Measurements from ENCODE around the gene MYLK2. TPM values are rescaled to one million over a fixed set of nuclear protein-coding genes. Genes with fewer than 3 reads are reported as not detected.

Gene MYLK2
- total and polyA plus RNA-seq, 10 of the 15 experiments (the other 5 are each of a cell fraction or from before 2014, with no cell fraction given): 0.04 to 0.67 (median 0.18) TPM; not detected in 1

DNA sequence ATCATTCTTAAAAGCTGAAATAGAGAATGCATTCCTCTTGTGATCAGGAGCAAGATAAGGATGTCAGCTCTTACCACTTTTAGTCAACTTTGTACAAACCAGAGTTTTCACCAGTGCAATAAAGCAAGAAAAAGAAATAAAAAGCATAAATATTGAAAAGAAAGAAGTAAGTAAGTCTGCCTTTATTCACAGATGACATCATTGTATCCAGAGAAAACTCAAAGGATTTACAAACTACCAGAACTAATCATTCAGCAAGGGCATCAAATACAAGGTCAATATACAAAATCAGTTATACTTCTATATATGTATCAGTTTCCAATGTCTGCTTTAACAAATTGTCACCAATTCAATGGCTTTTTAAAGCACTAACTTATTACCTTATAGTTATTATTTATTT lies 64.7 kb downstream of the MYLK2 start (continued):
- TF ChIP-seq, protein P1, sequence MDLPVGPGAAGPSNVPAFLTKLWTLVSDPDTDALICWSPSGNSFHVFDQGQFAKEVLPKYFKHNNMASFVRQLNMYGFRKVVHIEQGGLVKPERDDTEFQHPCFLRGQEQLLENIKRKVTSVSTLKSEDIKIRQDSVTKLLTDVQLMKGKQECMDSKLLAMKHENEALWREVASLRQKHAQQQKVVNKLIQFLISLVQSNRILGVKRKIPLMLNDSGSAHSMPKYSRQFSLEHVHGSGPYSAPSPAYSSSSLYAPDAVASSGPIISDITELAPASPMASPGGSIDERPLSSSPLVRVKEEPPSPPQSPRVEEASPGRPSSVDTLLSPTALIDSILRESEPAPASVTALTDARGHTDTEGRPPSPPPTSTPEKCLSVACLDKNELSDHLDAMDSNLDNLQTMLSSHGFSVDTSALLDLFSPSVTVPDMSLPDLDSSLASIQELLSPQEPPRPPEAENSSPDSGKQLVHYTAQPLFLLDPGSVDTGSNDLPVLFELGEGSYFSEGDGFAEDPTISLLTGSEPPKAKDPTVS (IDR thresholded peaks at IDR 0.05; ENCODE audit: low read depth, low read length): no peak
- no peak for TF ChIP-seq KAT2A (conservative IDR thresholded peaks at IDR 0.05; ENCODE audit: control insufficient read depth, low read depth, low read length)
- TF ChIP-seq TBL1XR1 (IDR thresholded peaks at IDR 0.05; ENCODE audit: low read depth, low read length): no peak
- TF ChIP-seq RB1 (IDR thresholded peaks at IDR 0.05; ENCODE audit: borderline replicate concordance): no peak
- TF ChIP-seq, protein P2, sequence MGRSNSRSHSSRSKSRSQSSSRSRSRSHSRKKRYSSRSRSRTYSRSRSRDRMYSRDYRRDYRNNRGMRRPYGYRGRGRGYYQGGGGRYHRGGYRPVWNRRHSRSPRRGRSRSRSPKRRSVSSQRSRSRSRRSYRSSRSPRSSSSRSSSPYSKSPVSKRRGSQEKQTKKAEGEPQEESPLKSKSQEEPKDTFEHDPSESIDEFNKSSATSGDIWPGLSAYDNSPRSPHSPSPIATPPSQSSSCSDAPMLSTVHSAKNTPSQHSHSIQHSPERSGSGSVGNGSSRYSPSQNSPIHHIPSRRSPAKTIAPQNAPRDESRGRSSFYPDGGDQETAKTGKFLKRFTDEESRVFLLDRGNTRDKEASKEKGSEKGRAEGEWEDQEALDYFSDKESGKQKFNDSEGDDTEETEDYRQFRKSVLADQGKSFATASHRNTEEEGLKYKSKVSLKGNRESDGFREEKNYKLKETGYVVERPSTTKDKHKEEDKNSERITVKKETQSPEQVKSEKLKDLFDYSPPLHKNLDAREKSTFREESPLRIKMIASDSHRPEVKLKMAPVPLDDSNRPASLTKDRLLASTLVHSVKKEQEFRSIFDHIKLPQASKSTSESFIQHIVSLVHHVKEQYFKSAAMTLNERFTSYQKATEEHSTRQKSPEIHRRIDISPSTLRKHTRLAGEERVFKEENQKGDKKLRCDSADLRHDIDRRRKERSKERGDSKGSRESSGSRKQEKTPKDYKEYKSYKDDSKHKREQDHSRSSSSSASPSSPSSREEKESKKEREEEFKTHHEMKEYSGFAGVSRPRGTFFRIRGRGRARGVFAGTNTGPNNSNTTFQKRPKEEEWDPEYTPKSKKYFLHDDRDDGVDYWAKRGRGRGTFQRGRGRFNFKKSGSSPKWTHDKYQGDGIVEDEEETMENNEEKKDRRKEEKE (IDR thresholded peaks at IDR 0.05): no peak
- TF ChIP-seq CHD4 (IDR thresholded peaks at IDR 0.05): no peak
- TF ChIP-seq, protein P3, sequence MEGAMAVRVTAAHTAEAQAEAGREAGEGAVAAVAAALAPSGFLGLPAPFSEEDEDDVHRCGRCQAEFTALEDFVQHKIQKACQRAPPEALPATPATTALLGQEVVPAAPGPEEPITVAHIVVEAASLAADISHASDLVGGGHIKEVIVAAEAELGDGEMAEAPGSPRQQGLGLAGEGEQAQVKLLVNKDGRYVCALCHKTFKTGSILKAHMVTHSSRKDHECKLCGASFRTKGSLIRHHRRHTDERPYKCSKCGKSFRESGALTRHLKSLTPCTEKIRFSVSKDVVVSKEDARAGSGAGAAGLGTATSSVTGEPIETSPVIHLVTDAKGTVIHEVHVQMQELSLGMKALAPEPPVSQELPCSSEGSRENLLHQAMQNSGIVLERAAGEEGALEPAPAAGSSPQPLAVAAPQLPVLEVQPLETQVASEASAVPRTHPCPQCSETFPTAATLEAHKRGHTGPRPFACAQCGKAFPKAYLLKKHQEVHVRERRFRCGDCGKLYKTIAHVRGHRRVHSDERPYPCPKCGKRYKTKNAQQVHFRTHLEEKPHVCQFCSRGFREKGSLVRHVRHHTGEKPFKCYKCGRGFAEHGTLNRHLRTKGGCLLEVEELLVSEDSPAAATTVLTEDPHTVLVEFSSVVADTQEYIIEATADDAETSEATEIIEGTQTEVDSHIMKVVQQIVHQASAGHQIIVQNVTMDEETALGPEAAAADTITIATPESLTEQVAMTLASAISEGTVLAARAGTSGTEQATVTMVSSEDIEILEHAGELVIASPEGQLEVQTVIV (IDR thresholded peaks at IDR 0.05; ENCODE audit: borderline replicate concordance, partially characterized antibody): no peak
- TF ChIP-seq BCL11A (IDR thresholded peaks at IDR 0.05; ENCODE audit: low read depth, low read length): no peak

Small RNA genes within 50 kb of the gene (small RNA-seq; reads per million reads assigned to genes)
- not detected for gene AL160175.1

Other genes starting within 250 kb of the MYLK2 start
Only the 7 nearest of the 11 such genes appear.
- 61.7 and 67.5 TPM in 2 replicates for gene BCL2L1, start 96.5 kb upstream of the MYLK2 start, total RNA-seq (2014; rRNA removed)
- gene BCL2L1, start 96.5 kb upstream of the MYLK2 start, total RNA-seq (2014; rRNA removed; fragmentation: Illumina TruSeq; extraction: Trizol): 38.6 and 39.0 TPM in 2 replicates
- 55.1 and 60.0 TPM in 2 replicates for gene BCL2L1, start 96.5 kb upstream of the MYLK2 start, total RNA-seq (2021)
- 34.0 and 48.0 TPM in 2 replicates for gene BCL2L1, start 96.5 kb upstream of the MYLK2 start, polyA plus RNA-seq (2011; rRNA removed)
- gene BCL2L1, start 96.5 kb upstream of the MYLK2 start, polyA plus RNA-seq (2014; fragmentation: Illumina TruSeq; extraction: Trizol): 45.0 and 59.3 TPM in 2 replicates
- gene BCL2L1, start 96.5 kb upstream of the MYLK2 start, polyA plus RNA-seq (2014; fragmentation: Nextera tagmentation; extraction: Ambion mirVana): 1 to 10 TPM in 1 of 2 experiments, under 1 TPM in 1; 0.63 to 3.4 TPM
- 64.1 and 67.7 TPM in 2 replicates for gene BCL2L1, start 96.5 kb upstream of the MYLK2 start, polyA plus RNA-seq (2014; rRNA removed)
- 10 to 100 TPM; 36.1 to 39.3 TPM for gene BCL2L1, start 96.5 kb upstream of the MYLK2 start, polyA plus RNA-seq (2016; fragmentation: Nextera tagmentation; extraction: Ambion mirVana)
- gene TPX2, start 80.1 kb upstream of the MYLK2 start, total RNA-seq (2014; rRNA removed): 84.4 and 96.5 TPM in 2 replicates
- 88.6 and 93.6 TPM in 2 replicates for gene TPX2, start 80.1 kb upstream of the MYLK2 start, total RNA-seq (2014; rRNA removed; fragmentation: Illumina TruSeq; extraction: Trizol)
- gene TPX2, start 80.1 kb upstream of the MYLK2 start, total RNA-seq (2021): 101 and 104 TPM in 2 replicates
- gene TPX2, start 80.1 kb upstream of the MYLK2 start, polyA plus RNA-seq (2011; rRNA removed): 68.5 and 73.4 TPM in 2 replicates
- 144 and 168 TPM in 2 replicates for gene TPX2, start 80.1 kb upstream of the MYLK2 start, polyA plus RNA-seq (2014; fragmentation: Illumina TruSeq; extraction: Trizol)
- 10 to 100 TPM; 29.7 to 40.7 TPM for gene TPX2, start 80.1 kb upstream of the MYLK2 start, polyA plus RNA-seq (2014; fragmentation: Nextera tagmentation; extraction: Ambion mirVana)
- gene TPX2, start 80.1 kb upstream of the MYLK2 start, polyA plus RNA-seq (2014; rRNA removed): 61.7 and 62.9 TPM in 2 replicates
- 100 to 1,000 TPM; 120 to 123 TPM for gene TPX2, start 80.1 kb upstream of the MYLK2 start, polyA plus RNA-seq (2016; fragmentation: Nextera tagmentation; extraction: Ambion mirVana)
- gene FOXS1, start 26.2 kb downstream of the MYLK2 start, total RNA-seq (2014; rRNA removed): not detected in 2 replicates
- not detected in 2 replicates for gene FOXS1, start 26.2 kb downstream of the MYLK2 start, total RNA-seq (2014; rRNA removed; fragmentation: Illumina TruSeq; extraction: Trizol)
- gene FOXS1, start 26.2 kb downstream of the MYLK2 start, total RNA-seq (2021): not detected in 2 replicates
- gene FOXS1, start 26.2 kb downstream of the MYLK2 start, polyA plus RNA-seq (2011; rRNA removed): not detected in 2 replicates
- not detected in 2 replicates for gene FOXS1, start 26.2 kb downstream of the MYLK2 start, polyA plus RNA-seq (2014; fragmentation: Illumina TruSeq; extraction: Trizol)
- gene FOXS1, start 26.2 kb downstream of the MYLK2 start, polyA plus RNA-seq (2014; fragmentation: Nextera tagmentation; extraction: Ambion mirVana): not detected
- gene FOXS1, start 26.2 kb downstream of the MYLK2 start, polyA plus RNA-seq (2014; rRNA removed): not detected in 2 replicates
- not detected for gene FOXS1, start 26.2 kb downstream of the MYLK2 start, polyA plus RNA-seq (2016; fragmentation: Nextera tagmentation; extraction: Ambion mirVana)
- gene DUSP15, start 51.2 kb downstream of the MYLK2 start, total RNA-seq (2014; rRNA removed): 1.4 and 3.0 TPM in 2 replicates
- gene DUSP15, start 51.2 kb downstream of the MYLK2 start, total RNA-seq (2014; rRNA removed; fragmentation: Illumina TruSeq; extraction: Trizol): 0.67 and 0.83 TPM in 2 replicates
- gene DUSP15, start 51.2 kb downstream of the MYLK2 start, total RNA-seq (2021): 2.5 and 3.2 TPM in 2 replicates
- 0.89 and 1.8 TPM in 2 replicates for gene DUSP15, start 51.2 kb downstream of the MYLK2 start, polyA plus RNA-seq (2011; rRNA removed)
- 0.22 TPM in 1 of 2 replicates, not detected in the other for gene DUSP15, start 51.2 kb downstream of the MYLK2 start, polyA plus RNA-seq (2014; fragmentation: Illumina TruSeq; extraction: Trizol)
- under 1 TPM in 1 of 2 experiments, not detected in 1; 0.06 TPM for gene DUSP15, start 51.2 kb downstream of the MYLK2 start, polyA plus RNA-seq (2014; fragmentation: Nextera tagmentation; extraction: Ambion mirVana)
- gene DUSP15, start 51.2 kb downstream of the MYLK2 start, polyA plus RNA-seq (2014; rRNA removed): 2.4 and 3.0 TPM in 2 replicates
- under 1 TPM; 0.16 to 0.33 TPM for gene DUSP15, start 51.2 kb downstream of the MYLK2 start, polyA plus RNA-seq (2016; fragmentation: Nextera tagmentation; extraction: Ambion mirVana)
- gene TTLL9, start 51.3 kb downstream of the MYLK2 start, total RNA-seq (2014; rRNA removed): 0.17 TPM in 1 of 2 replicates, not detected in the other
- gene TTLL9, start 51.3 kb downstream of the MYLK2 start, total RNA-seq (2014; rRNA removed; fragmentation: Illumina TruSeq; extraction: Trizol): 0.04 and 0.09 TPM in 2 replicates
- gene TTLL9, start 51.3 kb downstream of the MYLK2 start, total RNA-seq (2021): 0.08 and 0.21 TPM in 2 replicates
- 0.62 and 0.77 TPM in 2 replicates for gene TTLL9, start 51.3 kb downstream of the MYLK2 start, polyA plus RNA-seq (2011; rRNA removed)
- gene TTLL9, start 51.3 kb downstream of the MYLK2 start, polyA plus RNA-seq (2014; fragmentation: Illumina TruSeq; extraction: Trizol): 0.14 and 0.15 TPM in 2 replicates
- under 1 TPM in 1 of 2 experiments, not detected in 1; 0.03 TPM for gene TTLL9, start 51.3 kb downstream of the MYLK2 start, polyA plus RNA-seq (2014; fragmentation: Nextera tagmentation; extraction: Ambion mirVana)
- 0.14 and 0.22 TPM in 2 replicates for gene TTLL9, start 51.3 kb downstream of the MYLK2 start, polyA plus RNA-seq (2014; rRNA removed)
- under 1 TPM in 1 of 2 experiments, not detected in 1; 0.08 TPM for gene TTLL9, start 51.3 kb downstream of the MYLK2 start, polyA plus RNA-seq (2016; fragmentation: Nextera tagmentation; extraction: Ambion mirVana)
- gene PDRG1, start 132.7 kb downstream of the MYLK2 start, total RNA-seq (2014; rRNA removed): 13.1 and 16.4 TPM in 2 replicates
- gene PDRG1, start 132.7 kb downstream of the MYLK2 start, total RNA-seq (2014; rRNA removed; fragmentation: Illumina TruSeq; extraction: Trizol): 10.4 and 11.1 TPM in 2 replicates
- 20.9 and 21.4 TPM in 2 replicates for gene PDRG1, start 132.7 kb downstream of the MYLK2 start, total RNA-seq (2021)
- 18.6 and 25.6 TPM in 2 replicates for gene PDRG1, start 132.7 kb downstream of the MYLK2 start, polyA plus RNA-seq (2011; rRNA removed)
- 13.2 and 17.9 TPM in 2 replicates for gene PDRG1, start 132.7 kb downstream of the MYLK2 start, polyA plus RNA-seq (2014; fragmentation: Illumina TruSeq; extraction: Trizol)
- 10 to 100 TPM; 34.1 to 55.8 TPM for gene PDRG1, start 132.7 kb downstream of the MYLK2 start, polyA plus RNA-seq (2014; fragmentation: Nextera tagmentation; extraction: Ambion mirVana)
- gene PDRG1, start 132.7 kb downstream of the MYLK2 start, polyA plus RNA-seq (2014; rRNA removed): 20.1 and 21.6 TPM in 2 replicates
- gene PDRG1, start 132.7 kb downstream of the MYLK2 start, polyA plus RNA-seq (2016; fragmentation: Nextera tagmentation; extraction: Ambion mirVana): 10 to 100 TPM; 30.5 to 32.9 TPM
- under 0.01 TPM in 1 of 2 replicates, not detected in the other for gene XKR7, start 148.8 kb downstream of the MYLK2 start, total RNA-seq (2014; rRNA removed)
- gene XKR7, start 148.8 kb downstream of the MYLK2 start, total RNA-seq (2014; rRNA removed; fragmentation: Illumina TruSeq; extraction: Trizol): not detected in 2 replicates
- gene XKR7, start 148.8 kb downstream of the MYLK2 start, total RNA-seq (2021): not detected in 2 replicates
- not detected in 2 replicates for gene XKR7, start 148.8 kb downstream of the MYLK2 start, polyA plus RNA-seq (2011; rRNA removed)
- gene XKR7, start 148.8 kb downstream of the MYLK2 start, polyA plus RNA-seq (2014; fragmentation: Illumina TruSeq; extraction: Trizol): not detected in 2 replicates
- not detected for gene XKR7, start 148.8 kb downstream of the MYLK2 start, polyA plus RNA-seq (2014; fragmentation: Nextera tagmentation; extraction: Ambion mirVana)
- not detected in 2 replicates for gene XKR7, start 148.8 kb downstream of the MYLK2 start, polyA plus RNA-seq (2014; rRNA removed)
- gene XKR7, start 148.8 kb downstream of the MYLK2 start, polyA plus RNA-seq (2016; fragmentation: Nextera tagmentation; extraction: Ambion mirVana): not detected

Measured in GM12878 (cell line).